Transverse colon (tissue), 3 donors: ENCODE results near the gene ZBBX.

ENCODE experiments used
- CTCF ChIP-seq, 5 experiments: fragments of 200-600 bp in 3 of 5; fragments of 450-650 bp in 2 of 5; sonication (generic) in 3 of 5; IDR thresholded peaks; 1 replicate in 2 of 5; 2 replicates in 3 of 5; pipeline ENCODE4 v1.5.1; 2016 to 2017; ENCODE audit warnings: antibody characterized with exemption in 5 of 5, inconsistent platforms in 3 of 5, mild to moderate bottlenecking in 2 of 5, moderate library complexity in 1 of 5
- EP300 ChIP-seq: sonication (generic); formaldehyde crosslinking; IDR thresholded peaks from one replicate; pipeline ENCODE4 v1.6.1; 2017; ENCODE audit warnings: antibody characterized with exemption, low read depth

- TF ChIP-seq CTCF (IDR thresholded peaks at IDR 0.05) (no peak), EP300 (no peak)
Observed at GRCh38 chr3:167198949-167199600, 181.0 kb downstream of the ZBBX start.
